Measurements from ENCODE around the gene HDAC4.

DNA sequence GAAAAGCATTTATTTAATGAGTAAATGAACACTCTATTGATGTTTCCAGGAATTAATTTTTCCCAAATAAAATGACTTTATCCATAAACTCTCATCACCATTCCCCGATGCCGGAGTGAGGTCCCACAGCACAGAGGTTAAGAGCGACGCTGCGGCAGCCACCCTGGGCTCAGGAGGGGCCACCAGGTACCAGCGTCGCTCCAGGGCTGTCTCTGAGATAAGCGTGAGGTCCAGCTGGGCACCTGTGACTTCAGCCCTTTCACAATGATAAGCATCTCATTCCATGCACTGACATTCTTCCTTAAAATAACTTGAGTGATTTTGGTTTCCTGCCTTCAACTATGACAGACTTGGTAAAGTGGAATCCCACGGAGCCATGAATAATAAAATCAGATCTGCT is 370.9 kb downstream of the HDAC4 start:
- TF ChIP-seq, protein P1, sequence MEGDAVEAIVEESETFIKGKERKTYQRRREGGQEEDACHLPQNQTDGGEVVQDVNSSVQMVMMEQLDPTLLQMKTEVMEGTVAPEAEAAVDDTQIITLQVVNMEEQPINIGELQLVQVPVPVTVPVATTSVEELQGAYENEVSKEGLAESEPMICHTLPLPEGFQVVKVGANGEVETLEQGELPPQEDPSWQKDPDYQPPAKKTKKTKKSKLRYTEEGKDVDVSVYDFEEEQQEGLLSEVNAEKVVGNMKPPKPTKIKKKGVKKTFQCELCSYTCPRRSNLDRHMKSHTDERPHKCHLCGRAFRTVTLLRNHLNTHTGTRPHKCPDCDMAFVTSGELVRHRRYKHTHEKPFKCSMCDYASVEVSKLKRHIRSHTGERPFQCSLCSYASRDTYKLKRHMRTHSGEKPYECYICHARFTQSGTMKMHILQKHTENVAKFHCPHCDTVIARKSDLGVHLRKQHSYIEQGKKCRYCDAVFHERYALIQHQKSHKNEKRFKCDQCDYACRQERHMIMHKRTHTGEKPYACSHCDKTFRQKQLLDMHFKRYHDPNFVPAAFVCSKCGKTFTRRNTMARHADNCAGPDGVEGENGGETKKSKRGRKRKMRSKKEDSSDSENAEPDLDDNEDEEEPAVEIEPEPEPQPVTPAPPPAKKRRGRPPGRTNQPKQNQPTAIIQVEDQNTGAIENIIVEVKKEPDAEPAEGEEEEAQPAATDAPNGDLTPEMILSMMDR (IDR thresholded peaks at IDR 0.05) = no peak
- TF ChIP-seq POLR2A (IDR thresholded peaks at IDR 0.05) = no peak
